Right hindlimb (tissue), 1 donor: ENCODE results near the gene EPS15.

Experiments
- DNase-seq: peaks from one replicate; pipeline ENCODE4 v3.0.0-alpha.2; 2018

The EPS15 gene

DNA sequence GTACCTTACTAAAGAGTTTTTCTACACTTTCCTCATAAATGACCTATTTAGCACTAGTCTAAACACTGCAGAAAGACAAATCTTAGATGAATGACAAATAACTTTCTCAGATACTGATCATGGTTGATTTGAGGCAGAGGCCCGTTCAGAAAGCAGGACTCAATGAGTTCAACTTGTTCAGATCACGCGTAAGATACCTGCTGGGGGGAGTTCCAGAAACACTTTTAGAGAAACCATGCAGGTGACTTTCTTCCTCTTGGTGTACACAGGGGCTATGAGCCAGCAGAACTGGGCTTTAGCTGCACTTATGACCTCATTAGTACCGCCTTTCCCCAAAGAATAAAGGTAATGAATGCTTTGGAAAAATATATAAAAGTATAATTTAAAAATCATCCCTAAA lies 149.9 kb downstream of the EPS15 start:
- DNase-seq: no peak

DNA sequence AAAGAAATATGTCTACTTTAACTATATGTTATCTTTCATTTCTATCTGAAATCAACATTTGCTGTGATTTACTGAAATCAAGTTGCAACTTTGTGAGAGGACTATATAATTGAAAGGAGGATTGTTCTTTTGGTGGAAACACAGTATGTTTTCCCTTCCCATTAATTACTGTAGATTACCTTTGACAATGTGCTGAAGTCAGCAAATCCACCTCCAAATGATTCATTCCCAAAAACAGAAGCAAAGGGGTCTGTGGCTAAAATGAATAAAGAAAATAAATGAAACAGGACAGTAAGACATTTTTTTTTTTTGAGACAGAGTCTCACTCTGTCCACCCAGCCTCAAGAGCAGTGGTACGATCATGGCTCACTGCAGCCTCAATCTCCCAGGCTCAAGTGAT lies 153.3 kb downstream of the EPS15 start:
- no peak for DNase-seq

DNA sequence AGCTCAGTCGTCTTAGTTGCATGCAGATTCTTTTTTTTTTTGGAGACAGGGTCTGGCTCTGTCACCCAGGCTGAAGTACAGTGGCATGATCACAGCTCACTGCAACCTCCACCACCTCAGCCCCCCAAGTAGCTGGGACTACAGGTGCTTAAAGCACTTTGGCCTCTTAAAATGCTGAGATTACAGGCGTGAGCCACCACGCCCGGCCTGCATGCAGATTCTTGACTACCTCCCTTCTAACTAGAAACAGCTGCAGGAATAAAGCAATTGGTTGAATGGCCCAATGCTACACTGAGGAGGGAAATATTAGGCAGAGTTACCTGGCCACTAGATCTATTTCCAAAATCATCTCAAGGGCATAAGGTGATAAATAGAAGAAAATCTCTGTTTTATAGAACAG lies 159.2 kb downstream of the EPS15 start:
- no peak for DNase-seq

- DNase-seq: no peak
Measured at GRCh38 chr1:51355382-51355781, 163.7 kb downstream of the EPS15 start.

- DNase-seq: no peak
Measured at GRCh38 chr1:51354416-51354815, 164.7 kb downstream of the EPS15 start.

DNA sequence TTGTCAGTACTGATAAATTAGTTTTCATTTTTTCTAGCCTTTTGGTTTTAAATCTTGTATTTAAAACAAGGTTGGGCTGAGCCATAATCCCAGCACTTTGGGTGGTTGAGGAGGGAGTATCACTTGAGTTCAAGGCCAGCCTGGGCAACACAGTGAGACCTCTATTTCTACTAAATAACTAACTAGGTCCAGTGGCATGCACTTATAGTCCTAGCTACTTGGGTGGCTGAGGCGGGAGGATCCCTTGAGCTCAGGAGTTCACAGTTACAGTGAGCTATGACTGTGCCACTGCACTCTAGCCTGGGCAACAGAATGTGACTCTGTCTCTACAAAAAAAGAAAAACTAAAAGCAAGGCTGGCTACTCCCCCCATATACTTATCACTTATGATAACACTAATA lies 167.2 kb downstream of the EPS15 start:
- no peak for DNase-seq

DNA sequence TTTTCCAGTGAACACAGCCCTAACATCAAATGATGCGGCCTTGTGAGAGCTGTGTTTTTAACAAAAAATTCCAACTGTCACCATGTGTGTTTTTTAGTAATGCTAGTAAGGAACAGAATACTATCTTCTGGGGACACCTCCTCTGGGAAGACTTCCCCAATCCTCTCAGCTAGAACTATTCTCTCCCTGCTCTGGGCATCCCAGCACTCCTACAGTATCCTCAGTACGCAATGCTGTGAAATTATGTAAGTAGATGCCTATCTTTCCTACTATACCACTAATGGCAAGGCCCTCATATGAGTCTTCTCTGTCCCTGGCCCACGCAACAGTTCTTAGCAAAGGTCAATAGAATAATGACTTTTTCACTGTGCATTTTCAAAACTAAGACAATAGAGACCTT lies 169.2 kb downstream of the EPS15 start:
- DNase-seq: no peak

GRCh38 chr1:51348147-51348527 lies 170.9 kb downstream of the EPS15 start:
- DNase-seq: no peak

- DNase-seq: no peak
Measured at GRCh38 chr1:51347398-51348146, 171.5 kb downstream of the EPS15 start.

DNA sequence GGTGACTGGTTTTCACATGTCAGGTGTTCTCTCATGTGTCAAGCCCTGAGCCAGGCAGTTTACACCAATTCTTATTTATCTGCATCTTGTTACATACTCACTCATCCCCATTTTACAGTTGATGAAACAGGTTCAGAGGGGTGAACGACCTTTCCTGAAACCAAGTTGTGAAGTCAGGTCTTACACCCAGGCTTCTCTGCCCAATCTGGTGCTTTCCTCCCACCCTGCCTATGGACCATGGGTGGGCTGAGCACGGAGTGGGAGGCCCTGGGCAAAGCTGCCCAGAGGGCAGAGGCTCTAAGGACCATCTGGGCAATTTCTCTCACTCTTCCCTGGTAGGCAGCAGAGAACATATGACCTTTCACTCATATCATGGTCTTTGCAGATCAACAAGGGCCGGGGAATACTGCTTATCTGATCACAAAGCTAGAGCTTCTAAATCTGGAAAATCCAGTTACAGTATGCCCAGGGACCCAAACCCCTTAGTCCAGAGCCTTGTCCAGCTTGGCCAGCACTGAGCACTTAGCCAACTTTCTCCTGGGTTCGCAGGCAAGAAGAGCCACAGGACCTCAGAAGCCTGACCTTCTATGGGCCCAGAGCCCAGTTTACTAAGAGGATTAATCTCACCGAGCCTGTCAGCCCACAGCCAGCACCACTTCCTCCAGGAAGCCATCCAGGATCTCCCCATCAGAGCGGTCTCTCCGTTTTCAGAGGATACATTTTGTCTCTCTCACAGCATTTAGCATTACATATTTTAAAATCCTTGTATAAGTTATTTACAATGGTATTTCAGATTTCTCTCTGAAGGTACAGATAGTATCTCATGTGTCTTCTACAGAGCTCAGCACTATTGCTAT lies 172.8 kb downstream of the EPS15 start:
- DNase-seq: no peak

GRCh38 chr1:51345300-51345687 lies 173.8 kb downstream of the EPS15 start:
- DNase-seq: no peak

GRCh38 chr1:51344602-51345299 lies 174.3 kb downstream of the EPS15 start:
- no peak for DNase-seq

- no peak for DNase-seq
Measured at GRCh38 chr1:51344276-51344601, 174.8 kb downstream of the EPS15 start.

GRCh38 chr1:51343624-51344023 lies 175.4 kb downstream of the EPS15 start:
- DNase-seq: no peak

- no peak for DNase-seq
Measured at GRCh38 chr1:51342591-51343206, 176.4 kb downstream of the EPS15 start.

GRCh38 chr1:51341876-51342496 lies 177.1 kb downstream of the EPS15 start:
- DNase-seq: no peak

DNA sequence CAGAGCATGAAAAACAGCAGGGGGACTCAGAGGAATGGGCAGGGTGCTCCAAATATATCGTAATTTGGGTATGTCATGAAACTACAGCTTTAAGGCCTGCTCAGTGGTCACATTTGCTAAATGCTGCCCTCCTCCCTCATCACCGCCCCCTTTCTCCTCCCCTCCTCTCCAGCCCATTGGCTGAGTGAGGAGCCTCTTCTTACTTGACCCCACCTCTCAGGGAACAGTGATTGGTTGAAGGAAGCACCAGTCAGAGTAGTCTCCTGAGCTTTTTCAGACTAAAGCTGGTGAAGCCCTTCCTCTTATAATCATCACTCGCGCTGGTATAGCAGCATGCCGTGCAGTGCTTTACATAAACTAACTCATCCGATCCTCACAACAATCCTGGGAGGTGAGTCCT lies 178.7 kb downstream of the EPS15 start:
- no peak for DNase-seq

DNA sequence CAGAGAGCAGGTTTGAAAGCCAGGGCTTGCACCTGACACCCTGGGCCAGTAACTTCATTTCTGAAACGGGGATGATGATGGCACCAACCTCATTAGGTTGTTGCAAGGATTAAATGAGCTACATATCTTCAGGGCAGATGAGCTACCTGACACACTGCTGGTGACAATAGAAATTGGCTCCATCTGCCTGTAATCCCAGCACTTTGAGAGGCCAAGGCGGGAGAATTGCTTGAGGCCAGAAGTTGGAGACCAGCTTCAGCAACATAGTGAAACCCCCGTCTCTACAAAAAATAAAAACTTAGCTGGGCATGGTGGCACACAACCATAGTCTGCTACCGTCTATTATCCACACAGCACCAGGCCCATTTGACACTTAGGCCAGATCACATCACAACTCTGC lies 182.4 kb downstream of the EPS15 start:
- DNase-seq: no peak

DNA sequence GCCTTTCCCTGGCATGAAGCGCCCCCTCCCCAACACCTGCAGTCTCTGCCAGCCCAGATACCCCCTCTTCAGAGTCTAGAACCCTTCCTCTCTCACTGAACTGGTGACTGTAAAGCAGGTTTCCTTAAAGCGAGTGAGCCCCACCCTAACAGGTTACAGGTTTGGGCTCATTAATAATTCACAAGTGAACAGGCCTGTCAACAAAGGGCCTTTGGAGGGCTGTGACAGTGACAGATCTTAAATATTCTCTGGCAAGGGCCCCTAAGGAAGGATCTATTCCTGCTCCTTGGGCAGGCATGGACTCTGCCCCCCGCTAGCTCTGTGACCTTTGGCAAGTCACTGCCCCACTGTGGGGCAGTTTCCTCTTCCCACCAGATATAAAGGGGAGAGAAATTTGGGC lies 183.1 kb downstream of the EPS15 start:
- DNase-seq: no peak

DNA sequence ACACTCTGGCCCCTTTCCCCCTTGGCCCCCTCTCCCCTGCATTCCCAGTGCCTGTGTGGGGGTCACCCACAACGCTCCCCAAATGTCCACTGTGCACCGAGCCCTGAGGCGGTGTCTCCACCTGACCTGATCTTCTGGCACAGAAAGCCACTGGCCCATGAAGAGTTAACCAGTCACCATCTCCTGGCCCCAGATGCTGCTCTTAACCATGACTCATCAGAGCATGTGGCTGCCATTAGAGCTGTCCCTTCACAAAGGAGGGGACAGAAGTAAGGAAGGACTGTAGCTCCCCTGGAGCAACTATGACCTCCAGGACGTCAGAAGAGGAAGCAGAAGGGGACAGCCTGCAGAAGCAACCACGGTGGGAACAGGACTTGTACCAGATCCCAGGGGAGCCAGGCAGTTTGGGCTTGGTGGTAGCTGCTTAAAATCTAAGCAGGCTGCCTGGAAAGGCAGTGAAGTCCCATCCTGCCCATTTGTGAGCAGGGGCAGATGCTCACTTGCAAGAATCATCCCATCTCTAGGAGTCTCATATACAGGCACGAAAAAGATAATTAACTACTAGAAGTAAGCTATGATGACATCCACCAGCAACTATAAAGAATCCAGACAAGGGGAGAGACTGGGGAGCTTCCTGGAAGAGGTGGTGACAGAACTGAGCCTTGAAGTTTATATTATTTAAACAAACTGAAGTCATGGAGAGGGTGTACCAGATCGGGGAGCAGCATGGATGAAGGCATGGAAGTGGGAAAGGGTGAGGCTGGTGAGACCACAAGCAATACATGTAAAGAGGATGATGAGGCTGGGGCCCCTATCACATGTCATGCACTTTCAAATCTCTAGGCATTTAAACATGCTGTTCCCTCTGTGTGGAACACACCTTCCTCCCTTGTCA lies 187.6 kb downstream of the EPS15 start:
- DNase-seq: no peak

DNA sequence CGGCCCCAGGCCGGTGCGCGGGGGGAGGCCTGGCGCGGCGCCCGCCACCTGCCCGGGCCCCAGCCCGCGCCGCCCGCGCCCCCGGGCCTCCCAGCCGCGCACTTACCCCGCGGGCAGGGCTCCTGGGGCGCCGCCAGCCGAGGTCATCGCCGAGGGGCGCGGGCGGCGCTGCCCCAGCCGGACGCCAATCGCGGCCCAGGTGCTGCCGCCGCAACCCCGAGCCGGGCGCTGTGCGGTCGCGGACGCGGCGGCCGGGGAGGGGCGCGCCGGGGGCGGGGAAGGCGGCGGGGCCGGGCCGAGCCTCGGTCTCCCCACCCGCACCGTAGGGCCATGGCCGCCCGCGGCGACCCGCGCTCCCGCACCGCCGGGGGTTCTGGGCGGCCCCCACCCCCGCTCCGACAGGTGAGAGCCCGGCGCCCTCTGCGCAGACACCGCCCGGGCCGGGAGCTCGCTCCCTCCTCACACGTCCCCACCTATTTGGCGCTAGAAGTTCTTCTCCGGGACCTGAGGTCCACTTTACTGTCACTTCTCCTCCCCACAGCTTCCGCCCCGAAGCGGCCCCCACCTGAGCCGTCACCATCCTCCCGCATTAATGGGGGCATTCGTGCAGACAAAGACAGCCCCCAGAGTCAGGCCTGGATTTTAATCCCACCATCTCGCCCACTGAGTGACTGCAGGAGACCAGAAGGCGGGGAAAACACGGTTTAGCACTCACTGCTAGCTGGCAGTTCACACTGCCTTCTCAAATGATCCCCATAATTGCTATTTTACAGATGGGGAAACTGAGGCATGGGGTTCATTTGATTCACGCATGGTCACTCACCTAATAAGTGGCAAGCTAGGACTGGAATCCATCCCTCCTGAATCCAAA lies 188.5 kb downstream of the EPS15 start, which contains the start of gene TTC39A:
TSS of gene TTC39A (minus strand) at position 232 of the 871 bp plus-strand sequence. CDS start at position 147, 85 bp downstream.
- DNase-seq: no peak
